Measurements from ENCODE around the gene NPPA. TPM values are rescaled to one million over a fixed set of nuclear protein-coding genes. Genes with fewer than 3 reads are reported as not detected.

The NPPA gene
- total and polyA plus RNA-seq, 9 of the 15 experiments (the other 6 are each of a cell fraction or from before 2014, with no cell fraction given) = not detected

DNA sequence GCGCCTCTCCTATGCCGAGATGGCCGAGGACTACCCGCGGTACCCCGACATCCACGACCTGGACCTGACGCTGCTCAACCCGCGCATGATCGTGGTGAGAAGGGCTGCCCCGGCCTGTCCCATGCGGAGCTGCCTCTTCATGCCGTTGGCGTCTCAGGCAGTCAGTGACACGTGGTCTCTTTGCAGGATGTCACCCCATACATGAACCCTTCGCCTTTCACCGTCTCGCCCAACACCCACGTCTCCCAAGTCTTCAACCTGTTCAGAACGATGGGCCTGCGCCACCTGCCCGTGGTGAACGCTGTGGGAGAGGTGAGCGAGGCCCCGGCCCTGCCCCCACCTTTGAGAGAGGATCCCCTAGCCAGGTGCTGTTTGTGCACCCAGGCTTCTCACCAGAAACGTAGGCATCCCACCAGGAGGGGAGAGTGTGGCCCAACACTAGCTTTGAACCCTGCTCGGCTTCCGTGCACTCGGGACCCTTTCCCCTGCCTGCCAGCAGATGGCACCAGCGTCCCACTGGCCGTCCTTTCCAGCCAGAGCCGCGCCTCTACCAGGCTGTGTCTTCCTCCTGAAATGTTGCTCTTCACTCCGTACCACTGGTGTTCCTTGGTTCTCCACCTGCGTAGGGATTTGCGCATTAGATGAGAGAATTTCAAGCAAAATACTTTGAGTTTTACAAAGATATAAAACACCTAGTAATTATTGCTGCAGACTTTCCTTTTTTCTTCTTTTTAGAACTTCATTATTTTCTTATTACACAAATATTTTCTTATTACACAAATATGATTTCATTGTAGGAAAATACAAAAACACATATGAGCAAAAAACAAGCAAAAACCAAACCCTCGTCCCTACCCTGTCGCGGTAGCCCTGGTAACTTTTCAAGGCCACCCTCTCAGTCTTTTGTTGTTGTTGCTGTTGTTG lies 9.0 kb downstream of the NPPA start (continued):
- TF ChIP-seq E2F8 (IDR thresholded peaks at IDR 0.05; ENCODE audit: low read depth, partially characterized antibody) (peak; percentile 26), RB1 (IDR thresholded peaks at IDR 0.05; ENCODE audit: low read depth) (peak; percentile 72; the same call in 1 of the 2 replicates), MEF2D (tag; conservative IDR thresholded peaks at IDR 0.05; ENCODE audit: low read depth) (no peak), NR2C1 (IDR thresholded peaks at IDR 0.05) (no peak; the same call in none of the 2 replicates), NR2C1 (tag; IDR thresholded peaks at IDR 0.05) (no peak), HDAC8 (tag; IDR thresholded peaks at IDR 0.05) (no peak), NFRKB (IDR thresholded peaks at IDR 0.05; ENCODE audit: low read depth) (no peak), ARID4B (CRISPR knock-in tag; IDR thresholded peaks at IDR 0.05) (peak; percentile 55; the same call in 1 of the 2 replicates), ATF1 (CRISPR knock-in tag; IDR thresholded peaks at IDR 0.05) (no peak), ATF1 (tag; IDR thresholded peaks at IDR 0.05) (0 out of 2 replicates have a peak, but pooled peaks have one; percentile 17), SUPT5H (IDR thresholded peaks at IDR 0.05) (no peak), XRCC3 (IDR thresholded peaks at IDR 0.05) (no peak), HDAC3 (IDR thresholded peaks at IDR 0.05; ENCODE audit: borderline replicate concordance, partially characterized antibody) (no peak)
- TF ChIP-seq, protein P1, sequence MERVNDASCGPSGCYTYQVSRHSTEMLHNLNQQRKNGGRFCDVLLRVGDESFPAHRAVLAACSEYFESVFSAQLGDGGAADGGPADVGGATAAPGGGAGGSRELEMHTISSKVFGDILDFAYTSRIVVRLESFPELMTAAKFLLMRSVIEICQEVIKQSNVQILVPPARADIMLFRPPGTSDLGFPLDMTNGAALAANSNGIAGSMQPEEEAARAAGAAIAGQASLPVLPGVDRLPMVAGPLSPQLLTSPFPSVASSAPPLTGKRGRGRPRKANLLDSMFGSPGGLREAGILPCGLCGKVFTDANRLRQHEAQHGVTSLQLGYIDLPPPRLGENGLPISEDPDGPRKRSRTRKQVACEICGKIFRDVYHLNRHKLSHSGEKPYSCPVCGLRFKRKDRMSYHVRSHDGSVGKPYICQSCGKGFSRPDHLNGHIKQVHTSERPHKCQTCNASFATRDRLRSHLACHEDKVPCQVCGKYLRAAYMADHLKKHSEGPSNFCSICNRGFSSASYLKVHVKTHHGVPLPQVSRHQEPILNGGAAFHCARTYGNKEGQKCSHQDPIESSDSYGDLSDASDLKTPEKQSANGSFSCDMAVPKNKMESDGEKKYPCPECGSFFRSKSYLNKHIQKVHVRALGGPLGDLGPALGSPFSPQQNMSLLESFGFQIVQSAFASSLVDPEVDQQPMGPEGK (CRISPR knock-in tag; IDR thresholded peaks at IDR 0.05; ENCODE audit: borderline replicate concordance) = no peak
- TF ChIP-seq, protein P2, sequence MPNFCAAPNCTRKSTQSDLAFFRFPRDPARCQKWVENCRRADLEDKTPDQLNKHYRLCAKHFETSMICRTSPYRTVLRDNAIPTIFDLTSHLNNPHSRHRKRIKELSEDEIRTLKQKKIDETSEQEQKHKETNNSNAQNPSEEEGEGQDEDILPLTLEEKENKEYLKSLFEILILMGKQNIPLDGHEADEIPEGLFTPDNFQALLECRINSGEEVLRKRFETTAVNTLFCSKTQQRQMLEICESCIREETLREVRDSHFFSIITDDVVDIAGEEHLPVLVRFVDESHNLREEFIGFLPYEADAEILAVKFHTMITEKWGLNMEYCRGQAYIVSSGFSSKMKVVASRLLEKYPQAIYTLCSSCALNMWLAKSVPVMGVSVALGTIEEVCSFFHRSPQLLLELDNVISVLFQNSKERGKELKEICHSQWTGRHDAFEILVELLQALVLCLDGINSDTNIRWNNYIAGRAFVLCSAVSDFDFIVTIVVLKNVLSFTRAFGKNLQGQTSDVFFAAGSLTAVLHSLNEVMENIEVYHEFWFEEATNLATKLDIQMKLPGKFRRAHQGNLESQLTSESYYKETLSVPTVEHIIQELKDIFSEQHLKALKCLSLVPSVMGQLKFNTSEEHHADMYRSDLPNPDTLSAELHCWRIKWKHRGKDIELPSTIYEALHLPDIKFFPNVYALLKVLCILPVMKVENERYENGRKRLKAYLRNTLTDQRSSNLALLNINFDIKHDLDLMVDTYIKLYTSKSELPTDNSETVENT (CRISPR knock-in tag; IDR thresholded peaks at IDR 0.05) = 0 out of 2 replicates have a peak, but pooled peaks have one; percentile 6

Measured in K562 (cell line).